HCEC 1CT (cell line): ENCODE data around the gene KRT85.
A peak's percentile ranks its signal among the peaks of the same experiment; 100 is the strongest.

Experiments
- DNase-seq: peaks from one replicate; pipeline ENCODE4 v3.0.0-alpha.2; 2017

Gene KRT85

DNA sequence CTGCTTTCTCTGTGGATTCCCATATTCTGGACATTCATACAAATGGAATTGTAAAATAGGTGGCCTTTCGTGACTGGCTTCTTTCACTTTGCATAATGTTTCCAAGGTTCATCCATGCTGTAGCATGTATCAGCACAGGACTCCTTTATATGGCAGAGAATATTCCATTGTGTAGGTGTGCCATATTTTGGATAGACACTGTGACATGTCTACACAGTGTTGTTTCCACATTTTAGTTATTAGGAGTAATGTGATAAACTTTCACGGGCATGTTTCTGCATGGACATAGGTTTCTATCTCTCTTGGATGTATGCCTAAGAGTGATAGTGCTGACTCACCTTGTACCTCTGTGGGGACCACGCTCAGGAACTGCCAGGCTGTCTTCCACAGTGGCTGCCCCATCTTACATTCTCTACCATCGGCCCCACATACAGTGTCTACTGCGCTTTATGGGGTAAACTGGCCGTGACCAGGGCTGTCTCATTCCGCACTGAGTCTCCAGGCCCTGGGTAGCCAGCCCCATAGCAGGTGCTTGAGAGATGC lies 25.3 kb upstream of the KRT85 start:
- DNase-seq: no peak

- no peak for DNase-seq
Measured at GRCh38 chr12:52391618-52392002, 24.3 kb upstream of the KRT85 start.

GRCh38 chr12:52390739-52391617 lies 23.7 kb upstream of the KRT85 start:
- DNase-seq: no peak

- no peak for DNase-seq
Measured at GRCh38 chr12:52389313-52390207, 22.3 kb upstream of the KRT85 start.

- no peak for DNase-seq
Measured at GRCh38 chr12:52387859-52388258, 20.6 kb upstream of the KRT85 start.

GRCh38 chr12:52385226-52385702 lies 18.0 kb upstream of the KRT85 start, which contains the start of gene KRT84:
Gene KRT84, minus strand, starts transcription at chr12:52385652. Its CDS starts 67 bp downstream, at chr12:52385585.
- no peak for DNase-seq

- DNase-seq: no peak
Measured at GRCh38 chr12:52383331-52383730, 16.1 kb upstream of the KRT85 start.

- no peak for DNase-seq
Measured at GRCh38 chr12:52382854-52383253, 15.6 kb upstream of the KRT85 start.

- no peak for DNase-seq
Measured at GRCh38 chr12:52381206-52381605, 13.9 kb upstream of the KRT85 start.

- no peak for DNase-seq
Measured at GRCh38 chr12:52380271-52380694, 13.0 kb upstream of the KRT85 start.

DNA sequence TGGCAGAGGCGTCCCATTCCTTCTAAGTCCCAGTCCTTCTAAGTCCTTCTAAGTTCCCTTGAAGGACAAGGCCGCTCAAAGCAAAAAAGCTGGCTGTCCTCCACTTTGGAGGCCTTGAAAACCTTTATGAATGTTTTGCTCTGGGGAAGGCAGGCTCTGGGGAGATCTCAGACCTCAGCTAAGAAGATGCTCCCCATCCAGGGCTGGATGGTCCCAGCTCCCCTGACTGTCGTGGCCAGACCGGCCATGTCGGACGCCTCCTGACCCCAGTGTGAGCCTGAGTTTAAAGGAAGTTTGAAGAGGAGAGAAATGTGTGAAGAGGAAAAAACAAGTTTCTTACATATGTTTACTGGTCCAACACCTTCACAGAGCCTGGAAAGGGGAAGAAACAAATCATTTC lies 12.3 kb upstream of the KRT85 start:
- DNase-seq: no peak

DNA sequence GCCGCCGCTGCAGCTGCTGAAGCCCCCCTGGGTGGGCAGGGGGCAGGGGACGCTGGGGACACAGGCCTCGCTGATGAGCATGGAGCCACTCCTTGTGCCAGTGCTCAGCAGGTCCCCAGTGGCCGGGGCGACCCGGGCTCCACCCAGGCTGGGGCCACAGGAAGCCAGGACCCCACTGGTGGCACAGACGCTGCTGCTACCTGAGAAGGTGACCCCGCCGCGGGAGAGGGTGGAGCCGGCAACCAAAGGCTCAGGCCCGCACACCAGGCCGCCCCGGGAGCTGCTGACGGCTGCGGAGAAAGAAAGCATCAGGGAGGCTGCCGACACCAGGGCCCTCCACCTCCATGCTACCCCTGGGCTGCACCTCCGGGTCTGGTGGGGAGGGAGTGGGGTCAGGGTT lies 10.8 kb upstream of the KRT85 start:
- no peak for DNase-seq

DNA sequence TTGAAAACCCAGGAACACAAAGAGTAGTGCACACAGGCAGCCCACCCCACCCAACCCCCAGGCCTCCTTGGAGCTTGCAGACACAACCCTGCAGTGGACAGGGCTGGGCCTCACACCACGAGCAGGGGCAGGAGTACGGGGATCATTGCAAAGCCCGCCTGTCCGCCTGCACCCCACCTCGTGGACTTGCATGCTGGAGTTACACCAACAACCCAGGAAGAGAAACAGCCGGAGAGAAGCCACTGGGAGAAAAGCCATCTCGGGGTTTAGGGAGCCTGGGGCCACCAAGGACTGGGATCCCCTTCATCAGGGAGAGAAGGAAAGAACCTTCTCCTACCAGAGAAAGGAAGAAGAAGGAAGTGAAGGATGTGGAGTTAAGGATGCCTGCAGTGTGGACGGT lies 10.0 kb upstream of the KRT85 start:
- DNase-seq: no peak

DNA sequence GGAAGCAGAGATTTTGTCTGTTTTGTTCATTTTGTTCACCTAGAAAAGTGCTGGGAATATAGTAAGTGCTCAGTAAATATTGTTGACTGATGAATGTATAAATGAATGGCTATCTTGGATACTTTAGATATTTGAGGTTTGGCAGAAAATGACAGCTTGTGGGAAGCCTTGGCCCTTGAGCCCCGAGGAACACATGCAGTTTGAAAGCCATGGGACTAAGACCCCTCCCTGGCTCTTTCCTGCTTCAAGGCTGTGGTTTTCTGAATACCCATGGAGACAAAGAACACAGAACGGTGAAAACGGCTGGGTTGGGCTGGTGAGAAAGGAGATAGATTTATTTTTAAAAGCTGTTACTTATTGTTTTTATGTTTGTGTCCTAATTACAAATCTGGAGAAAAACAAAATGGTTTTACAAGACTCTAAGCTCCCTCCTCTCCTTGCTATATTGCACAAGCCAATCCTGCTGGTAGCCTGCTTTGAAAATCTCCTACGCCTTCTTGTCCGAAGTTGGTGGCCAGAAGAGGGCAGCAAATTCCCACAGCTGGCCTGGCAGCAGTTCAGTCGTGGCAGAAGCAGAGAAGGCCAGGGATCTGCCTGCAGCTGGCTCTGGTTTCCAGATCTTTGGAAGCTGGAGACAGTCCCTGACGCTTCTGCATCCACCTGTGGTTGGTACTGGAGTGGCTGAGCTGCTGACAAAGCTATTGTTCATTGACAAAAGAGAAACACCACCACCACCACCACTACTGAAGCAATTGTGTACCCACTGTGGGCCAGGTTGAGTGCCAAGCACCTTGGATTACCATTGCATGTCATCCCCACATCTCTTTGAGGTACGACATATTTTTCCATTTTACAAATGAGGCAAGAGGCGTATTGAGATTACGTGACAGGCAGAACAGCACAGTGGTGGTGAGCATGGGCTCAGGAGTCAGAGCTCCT lies 5.2 kb upstream of the KRT85 start:
- DNase-seq: peak; percentile 71

DNA sequence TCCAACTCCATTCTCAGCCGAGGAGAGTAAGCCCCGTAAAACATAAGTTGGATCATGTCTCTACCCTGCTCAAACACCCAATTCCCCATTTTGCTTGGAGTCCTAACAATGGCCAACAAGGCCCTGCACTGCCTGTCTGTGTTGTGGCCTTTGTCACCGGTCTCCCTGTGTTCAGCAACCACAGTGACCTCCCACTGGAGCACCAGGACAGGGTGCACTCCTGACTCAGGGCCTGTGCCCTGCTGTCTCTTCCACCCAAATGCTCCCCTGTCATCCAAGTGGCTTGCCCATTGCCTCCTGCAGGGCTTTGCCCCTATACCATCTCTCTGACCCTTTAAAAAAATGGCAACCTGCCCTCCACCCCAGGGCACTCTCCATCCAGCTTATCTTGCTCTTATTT lies 4.4 kb upstream of the KRT85 start:
- DNase-seq: no peak

GRCh38 chr12:52370926-52371608 lies 3.8 kb upstream of the KRT85 start:
- no peak for DNase-seq

DNA sequence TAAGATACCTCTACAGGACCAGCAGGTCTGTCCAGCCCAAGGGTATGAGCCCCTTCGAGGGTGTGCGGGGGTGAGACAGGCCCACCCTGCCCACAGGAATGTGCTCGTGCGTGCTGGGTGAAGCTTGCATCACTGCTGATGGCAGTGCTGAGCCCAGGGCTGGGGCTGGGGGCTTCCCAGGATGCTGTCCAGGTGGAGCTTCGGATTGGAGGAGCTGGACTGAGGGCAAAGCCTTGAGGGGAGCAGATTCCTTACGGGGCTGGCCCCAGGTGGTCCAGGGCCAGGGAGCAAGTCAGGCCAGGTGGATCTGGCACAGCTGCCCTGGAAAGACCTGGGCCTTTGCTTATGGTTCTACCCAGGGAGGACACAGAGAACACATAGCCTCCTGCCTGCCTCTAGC lies 2.5 kb upstream of the KRT85 start:
- no peak for DNase-seq

- DNase-seq: no peak
Measured at GRCh38 chr12:52369211-52369610, 1.9 kb upstream of the KRT85 start.

DNA sequence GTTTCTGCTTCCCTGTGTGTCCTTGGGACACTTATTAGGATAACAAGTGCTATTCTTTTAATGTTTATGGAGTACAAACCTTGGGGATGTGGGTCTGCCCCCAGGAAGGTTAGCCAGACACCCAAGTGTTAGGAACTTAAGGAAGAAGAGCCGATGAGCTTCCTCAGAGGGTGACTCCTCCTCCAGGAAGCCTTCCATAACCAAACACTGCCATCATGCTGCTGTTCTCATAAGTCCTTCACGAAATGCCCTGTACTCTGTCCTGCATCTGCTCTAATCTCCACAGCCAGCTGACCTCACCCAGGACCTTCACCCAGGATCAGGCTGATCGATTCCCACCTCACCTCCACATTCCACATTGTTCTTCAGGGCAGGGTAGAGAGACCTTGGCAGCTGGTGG lies 1.2 kb upstream of the KRT85 start:
- DNase-seq: no peak

GRCh38 chr12:52367876-52368275 lies 595 bp upstream of the KRT85 start:
- no peak for DNase-seq

DNA sequence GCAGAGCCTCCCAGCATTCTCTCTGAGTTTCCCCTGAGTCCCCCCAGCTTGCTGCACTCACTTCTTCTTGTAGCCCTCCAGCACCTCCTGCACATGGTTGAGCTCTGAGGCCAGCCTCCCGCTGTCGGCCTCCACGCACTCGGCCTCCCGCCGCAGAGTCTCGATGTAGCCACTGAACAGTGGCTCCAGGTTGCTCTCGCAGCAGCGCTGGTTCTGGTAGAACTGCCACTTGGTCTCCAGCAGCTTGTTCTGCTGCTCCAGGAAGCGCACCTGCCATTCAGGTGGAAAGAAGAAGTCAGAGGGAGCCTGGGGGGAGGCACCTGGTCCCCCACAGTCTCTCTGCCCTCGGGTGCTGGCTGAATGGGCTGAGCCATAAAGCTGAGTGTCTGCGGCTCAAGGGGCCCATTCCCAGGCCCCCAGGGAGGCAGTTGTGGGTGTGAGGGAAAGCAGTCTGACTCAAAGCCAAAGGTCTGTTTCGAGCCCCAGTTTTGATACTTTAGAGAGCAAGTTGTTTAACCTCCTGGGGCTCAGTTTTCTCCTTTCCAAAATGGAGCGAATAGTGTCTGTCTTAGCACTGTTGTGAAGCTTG lies 2.3 kb downstream of the KRT85 start:
- no peak for DNase-seq
